GM21825 (cell line): ENCODE measurements around the gene MTM1.

Source experiments
- ATAC-seq: cut with Tn5 transposase; IDR thresholded peaks from one replicate; pipeline ENCODE4 v1.9.1; 2021; ENCODE audit warnings: mild to moderate bottlenecking, moderate library complexity; ENCODE audit not compliant: unreplicated experiment

Gene MTM1

DNA sequence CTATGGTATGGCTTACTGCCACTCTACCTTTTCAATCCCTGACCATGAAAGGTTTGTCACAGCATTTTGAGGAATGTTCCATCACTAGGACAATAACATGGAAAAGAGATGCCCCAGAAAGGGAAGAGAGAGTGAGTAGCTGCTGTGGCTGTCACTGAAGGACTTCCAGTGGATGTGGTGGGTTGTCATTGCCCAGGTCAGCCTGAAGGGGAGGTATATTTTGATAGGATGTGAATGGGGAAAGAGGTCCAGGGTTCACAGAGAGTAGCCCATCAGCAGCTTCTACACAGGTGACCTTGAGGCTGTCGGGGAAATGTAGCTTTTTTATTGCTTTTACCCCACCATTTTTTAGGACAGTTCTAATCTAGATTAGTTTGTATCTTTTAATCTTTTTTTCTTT is 30.8 kb downstream of the MTM1 start:
- no peak for ATAC-seq

DNA sequence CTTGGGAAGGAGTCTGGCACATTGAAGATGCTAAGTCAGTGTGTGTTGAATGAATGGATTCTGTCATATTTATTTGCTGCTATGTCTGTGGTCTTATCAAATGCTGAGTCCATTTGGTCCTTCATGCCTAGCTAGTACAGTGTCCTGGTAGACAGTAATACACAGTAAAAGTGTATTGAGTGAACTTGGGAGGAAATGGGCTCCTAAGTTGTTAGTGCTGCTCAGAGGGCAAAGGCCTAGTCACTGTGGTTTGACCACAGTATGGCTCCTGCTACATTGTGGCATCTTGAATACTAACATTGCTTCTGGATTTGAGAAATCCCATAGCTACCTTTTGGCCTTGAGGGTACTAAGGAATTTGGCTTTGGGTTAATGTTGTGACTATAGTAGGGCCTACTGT is 33.9 kb downstream of the MTM1 start:
- no peak for ATAC-seq

DNA sequence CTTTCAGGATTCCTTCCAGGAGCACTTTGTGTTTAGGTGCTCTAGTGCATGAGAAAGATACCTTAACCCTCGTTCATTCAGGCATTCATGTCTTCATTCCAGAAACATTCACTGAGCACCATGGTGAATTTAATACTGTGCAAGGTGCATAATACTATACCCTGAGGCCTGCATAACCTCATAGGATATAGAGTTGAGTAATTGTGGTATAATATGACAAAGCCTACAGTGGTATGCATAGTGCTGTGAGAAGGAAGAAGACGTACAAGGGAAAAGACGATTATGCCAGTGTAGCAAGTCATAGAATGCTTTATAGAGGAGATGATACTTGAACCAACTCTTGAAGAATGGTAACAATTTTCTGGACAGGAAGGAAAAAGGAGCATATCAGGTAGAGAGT is 34.3 kb downstream of the MTM1 start:
- ATAC-seq: no peak

DNA sequence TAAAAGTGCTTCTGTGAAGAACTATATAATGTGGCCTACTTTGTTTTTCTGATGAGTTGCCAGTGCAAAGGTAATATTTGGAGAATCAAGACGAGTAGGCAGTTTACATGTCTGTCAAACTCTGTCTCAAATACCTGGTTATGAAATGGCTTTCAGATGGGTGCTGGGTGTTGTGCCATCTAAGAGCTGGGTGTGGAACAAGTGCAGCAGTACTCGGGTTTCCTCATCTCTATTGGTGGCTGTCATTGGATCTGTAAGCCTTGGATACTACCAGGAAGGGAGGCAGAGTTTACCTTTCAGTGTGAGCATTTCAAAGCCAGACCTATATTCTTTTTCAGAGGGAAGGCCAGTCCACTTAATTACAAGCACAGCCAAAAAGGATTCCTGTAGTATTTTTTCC is 37.2 kb downstream of the MTM1 start:
- ATAC-seq: no peak

DNA sequence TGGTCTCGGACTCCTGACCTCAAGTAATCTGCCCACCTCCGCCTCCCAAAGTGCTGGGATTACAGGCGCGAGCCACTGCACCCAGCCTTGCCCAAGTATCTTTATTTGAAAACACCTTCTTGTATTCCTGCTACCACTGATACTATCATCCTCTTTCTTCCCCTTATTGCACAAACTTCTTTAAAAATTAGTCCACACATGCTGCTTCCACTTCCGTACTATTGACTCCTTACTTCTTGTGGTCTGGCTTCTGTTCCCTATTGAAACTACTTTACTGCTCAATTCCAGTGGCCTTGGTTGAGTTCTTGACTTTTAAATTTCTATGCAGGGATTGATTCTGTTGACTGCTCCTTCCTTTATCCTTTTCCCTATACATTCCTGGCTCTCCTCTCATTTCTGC is 38.8 kb downstream of the MTM1 start:
- no peak for ATAC-seq

- ATAC-seq: no peak
These were observed 41.6 kb downstream of the MTM1 start for GRCh38 chrX:150610043-150610442.

DNA sequence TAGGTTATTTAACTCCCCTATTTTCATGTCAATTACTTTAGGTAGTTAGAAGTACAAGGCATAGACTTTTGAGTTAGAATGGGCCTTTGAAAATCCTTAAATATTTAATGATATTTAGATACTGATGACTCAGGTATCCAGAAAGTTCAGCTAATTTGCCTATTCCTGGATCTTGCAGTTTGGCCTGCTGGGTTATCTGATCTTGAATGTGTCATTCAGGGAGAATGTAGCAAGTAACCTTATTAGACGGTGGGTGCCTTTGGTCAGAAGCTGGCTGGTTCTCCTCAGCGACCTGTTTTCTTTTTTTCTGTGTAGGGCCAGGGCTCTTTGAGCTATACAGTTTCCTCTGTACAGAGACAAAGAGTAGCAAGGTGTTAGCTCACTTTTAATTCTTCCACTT is 42.0 kb downstream of the MTM1 start:
- ATAC-seq: no peak

DNA sequence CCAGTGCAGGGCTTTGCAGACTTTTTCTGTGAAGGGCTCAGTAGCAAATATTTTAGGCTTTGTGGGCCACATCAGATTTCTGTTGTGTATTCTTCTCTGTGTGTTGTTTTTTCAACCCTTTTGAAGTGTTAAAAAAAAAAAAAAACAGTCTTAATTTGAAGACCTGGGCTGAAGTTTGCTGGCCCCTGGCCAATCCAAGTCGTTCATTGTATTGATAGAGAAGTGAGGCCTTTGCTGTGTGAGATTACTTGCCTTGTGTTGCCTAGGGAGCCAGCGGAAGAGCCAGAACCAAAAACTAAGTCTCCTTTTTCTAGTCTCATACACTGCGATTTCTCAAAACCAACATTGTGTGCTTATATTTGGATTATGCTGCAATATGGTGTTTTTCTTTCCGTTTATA is 46.9 kb downstream of the MTM1 start:
- no peak for ATAC-seq

DNA sequence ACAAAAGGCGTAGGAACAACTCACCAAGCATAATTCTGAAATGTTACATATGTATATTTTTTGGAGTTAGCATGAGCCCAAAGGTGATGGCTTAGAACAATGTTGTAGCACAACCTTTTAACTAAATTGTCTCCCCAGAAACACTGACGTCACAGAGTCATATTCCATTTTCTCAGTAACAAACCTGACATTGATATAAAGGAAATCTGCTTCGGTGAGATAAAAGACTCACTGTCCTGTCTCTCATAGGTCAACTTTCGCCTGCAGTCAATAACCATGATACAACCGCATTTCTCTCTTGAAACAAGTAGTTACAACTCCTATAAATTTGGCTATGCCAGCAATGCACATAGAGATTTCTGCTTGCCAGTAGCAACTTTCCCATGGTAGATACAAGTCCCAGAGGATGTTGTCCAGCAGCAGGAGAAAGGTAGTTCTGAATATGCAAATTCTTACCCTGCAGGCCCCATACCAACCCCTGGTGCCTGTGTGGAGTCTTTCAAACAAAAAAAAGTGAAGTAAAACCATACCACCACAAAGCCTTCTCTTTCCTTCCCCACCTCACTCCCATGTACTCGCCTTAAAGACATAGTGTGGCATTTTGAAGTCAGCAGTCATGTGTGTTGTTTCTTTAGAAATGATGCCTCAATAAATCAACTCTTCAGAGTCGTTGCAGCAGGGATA is 47.9 kb downstream of the MTM1 start:
- ATAC-seq: no peak

- no peak for ATAC-seq
These were observed 48.4 kb downstream of the MTM1 start for GRCh38 chrX:150616863-150617198.

DNA sequence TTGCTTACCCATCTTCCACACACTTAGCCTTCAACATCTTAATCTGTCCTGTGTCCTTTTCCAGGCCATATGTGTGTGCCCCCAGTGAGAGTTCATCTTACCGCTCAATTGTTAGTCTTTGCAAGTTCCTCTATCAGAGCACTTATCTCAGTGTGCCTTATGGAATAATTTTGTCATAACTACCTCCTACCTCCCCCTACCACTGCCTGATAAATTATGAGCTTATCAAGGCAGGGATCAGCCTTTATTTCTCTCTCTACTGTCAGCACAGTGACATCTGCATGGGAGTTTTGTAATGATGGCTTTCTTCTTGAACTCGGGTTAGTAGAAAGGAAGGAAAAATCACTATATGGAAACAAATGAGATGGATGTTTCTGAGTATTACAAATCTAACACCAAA is 53.2 kb downstream of the MTM1 start:
- no peak for ATAC-seq

- ATAC-seq: no peak
These were observed 55.2 kb downstream of the MTM1 start for GRCh38 chrX:150623583-150623982.

- no peak for ATAC-seq
These were observed 56.7 kb downstream of the MTM1 start for GRCh38 chrX:150625097-150625496.

GRCh38 chrX:150625875-150626274 is 57.5 kb downstream of the MTM1 start:
- no peak for ATAC-seq

DNA sequence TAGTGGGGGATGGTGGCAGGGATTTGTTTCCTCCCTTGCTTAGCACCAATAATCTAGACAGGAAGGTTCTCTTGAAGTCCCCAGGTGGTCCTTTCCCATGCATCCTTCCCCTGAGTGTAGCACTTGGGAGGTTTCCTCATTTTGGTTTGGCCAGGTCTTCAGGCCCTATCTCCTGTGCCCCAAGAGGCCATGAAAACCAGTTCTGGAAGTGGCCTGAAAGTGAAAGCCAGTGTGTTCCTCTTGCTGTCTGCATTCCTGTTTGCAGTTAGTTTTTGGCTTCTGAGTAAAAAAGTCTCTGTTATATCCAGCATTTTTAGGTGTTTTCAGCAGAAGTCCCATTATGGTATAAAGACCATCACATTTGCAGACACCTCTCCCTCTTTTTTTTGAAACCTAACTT is 59.5 kb downstream of the MTM1 start:
- no peak for ATAC-seq

DNA sequence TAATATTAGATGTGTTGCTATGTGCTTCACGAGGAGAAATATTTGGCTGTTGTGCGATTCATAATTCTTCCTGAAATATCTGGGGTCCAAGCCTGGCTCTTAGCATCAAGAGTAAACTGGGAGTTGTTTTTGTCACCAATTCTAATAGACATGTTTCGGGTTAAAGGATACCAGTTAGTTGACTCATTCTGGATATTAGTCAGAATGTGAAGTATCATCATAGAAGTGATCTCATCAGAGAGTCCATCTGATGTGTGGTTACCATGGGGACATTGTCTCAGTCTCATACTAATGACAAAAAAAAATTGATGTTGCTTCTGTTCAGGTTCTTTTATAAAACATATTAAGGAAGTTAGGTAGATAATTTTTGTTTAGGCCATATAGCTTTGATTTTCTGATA is 67.5 kb downstream of the MTM1 start:
- ATAC-seq: no peak

GRCh38 chrX:150642423-150642822 is 74.0 kb downstream of the MTM1 start:
- ATAC-seq: no peak

- no peak for ATAC-seq
These were observed 74.8 kb downstream of the MTM1 start for GRCh38 chrX:150643271-150643670.

DNA sequence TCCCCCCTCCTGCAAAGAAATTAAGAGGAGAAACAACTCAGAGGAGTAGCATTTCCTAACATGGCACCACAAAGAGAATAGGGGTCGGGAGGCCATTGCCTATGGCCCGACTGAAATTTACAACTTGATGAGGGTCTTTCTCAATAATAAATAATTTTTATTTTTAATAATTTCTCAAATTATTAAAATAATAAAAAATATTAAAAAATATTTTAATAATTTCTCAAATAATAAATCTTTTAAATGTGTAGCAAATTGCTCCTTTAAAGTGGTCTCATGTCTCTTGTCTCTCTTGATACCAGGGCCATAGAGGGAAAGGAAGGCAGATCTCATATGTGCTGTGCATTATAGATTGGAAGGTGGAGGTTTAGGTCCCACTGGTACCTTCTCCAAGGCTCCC is 75.5 kb downstream of the MTM1 start:
- ATAC-seq: no peak

- no peak for ATAC-seq
These were observed 76.0 kb downstream of the MTM1 start for GRCh38 chrX:150644422-150644821.

- ATAC-seq: no peak
These were observed 78.9 kb downstream of the MTM1 start for GRCh38 chrX:150647331-150647730.

GRCh38 chrX:150648296-150648940 is 80.0 kb downstream of the MTM1 start:
- ATAC-seq: no peak
